ENCODE measurements around the gene FURIN.

The FURIN gene

GRCh38 chr15:90864507-90864906, 3.9 kb upstream of the FURIN start:
- no peak overlapping the region for H3K4me3 ChIP-seq (ENCODE audit: low read depth, low read length)
- TF ChIP-seq CTCF (IDR thresholded peaks at IDR 0.05; ENCODE audit: insufficient read depth, low read depth, low read length, missing control alignments): no peak
- no peak for DNase-seq (ENCODE audit: low read depth)

DNA sequence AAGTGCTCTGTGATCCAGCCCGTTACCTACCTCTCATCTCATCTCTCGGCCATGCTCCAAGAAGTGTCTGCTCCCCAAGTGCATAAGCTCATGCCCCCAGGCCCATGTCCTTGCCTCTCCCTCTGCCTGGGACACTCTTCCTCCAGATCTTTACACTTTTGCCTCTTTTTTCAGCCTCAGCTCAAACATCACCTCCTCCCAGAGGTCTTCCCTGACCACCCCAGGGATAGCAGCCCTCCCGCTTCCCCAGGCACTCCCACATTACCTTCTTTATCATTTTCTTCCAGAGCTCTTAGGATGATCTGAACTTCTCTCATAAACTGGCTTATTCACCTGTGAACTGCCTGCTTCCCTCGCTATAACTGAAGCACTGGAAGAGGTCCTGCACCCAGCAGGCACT, 2.7 kb upstream of the FURIN start:
- TF ChIP-seq CTCF (IDR thresholded peaks at IDR 0.05; ENCODE audit: insufficient read depth, low read depth, low read length, missing control alignments): no peak
- H3K4me3 ChIP-seq (ENCODE audit: low read depth, low read length): no peak overlapping the region
- no peak for DNase-seq (ENCODE audit: low read depth)

GRCh38 chr15:90866161-90866715, 2.1 kb upstream of the FURIN start:
- H3K4me3 ChIP-seq (ENCODE audit: low read depth, low read length): no peak overlapping the region
- TF ChIP-seq CTCF (IDR thresholded peaks at IDR 0.05; ENCODE audit: insufficient read depth, low read depth, low read length, missing control alignments): no peak
- DNase-seq (ENCODE audit: low read depth): no peak

- no peak overlapping the region for H3K4me3 ChIP-seq (ENCODE audit: low read depth, low read length)
- no peak for DNase-seq (ENCODE audit: low read depth)
- no peak for TF ChIP-seq CTCF (IDR thresholded peaks at IDR 0.05; ENCODE audit: insufficient read depth, low read depth, low read length, missing control alignments)
Observed at GRCh38 chr15:90866800-90867199, 1.6 kb upstream of the FURIN start.

DNA sequence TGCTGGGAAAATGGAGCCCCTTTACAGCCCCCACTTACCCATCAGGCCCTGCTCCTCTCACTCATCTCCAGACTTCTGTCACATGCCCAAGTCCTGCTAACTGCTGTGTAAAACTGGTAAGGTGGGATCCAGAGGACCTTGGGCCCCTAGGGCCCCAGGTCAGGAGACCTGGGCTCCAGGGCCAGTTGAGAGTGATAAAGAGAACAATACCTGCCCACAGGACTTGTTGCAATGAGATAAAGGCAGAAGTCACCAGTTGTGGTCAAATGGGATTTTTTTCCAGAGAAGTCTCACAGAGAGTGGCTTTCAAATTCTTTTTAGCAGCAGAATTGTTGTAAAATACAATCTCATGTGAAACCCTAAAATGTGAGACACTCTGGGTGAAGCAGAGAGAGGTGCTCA, 753 bp downstream of the FURIN start:
- no peak overlapping the region for H3K4me3 ChIP-seq (ENCODE audit: low read depth, low read length)
- no peak for TF ChIP-seq CTCF (IDR thresholded peaks at IDR 0.05; ENCODE audit: insufficient read depth, low read depth, low read length, missing control alignments)
- no peak for DNase-seq (ENCODE audit: low read depth)

GRCh38 chr15:90869601-90870353, 1.4 kb downstream of the FURIN start:
- peak; percentile 35 for DNase-seq (ENCODE audit: low read depth)
- TF ChIP-seq CTCF (IDR thresholded peaks at IDR 0.05; ENCODE audit: insufficient read depth, low read depth, low read length, missing control alignments): no peak
- no peak overlapping the region for H3K4me3 ChIP-seq (ENCODE audit: low read depth, low read length)

Data from GM12865 (cell line).